CD4-positive, alpha-beta T cell treated with Interferon gamma for 1 hour (primary cell): ENCODE measurements around the gene ASPHD1.
"Not testable (repeated sequence)": the region's sequence is repeated elsewhere in the genome, so short reads cannot be mapped to it uniquely, and the experiment has no call there.

Experiments used
- DNase-seq: peaks from one replicate; pipeline ENCODE4 v3.0.0-alpha.2; 2020

The ASPHD1 gene

GRCh38 chr16:29908719-29909220 lies 8.5 kb downstream of the ASPHD1 start:
- DNase-seq, result no peak

DNA sequence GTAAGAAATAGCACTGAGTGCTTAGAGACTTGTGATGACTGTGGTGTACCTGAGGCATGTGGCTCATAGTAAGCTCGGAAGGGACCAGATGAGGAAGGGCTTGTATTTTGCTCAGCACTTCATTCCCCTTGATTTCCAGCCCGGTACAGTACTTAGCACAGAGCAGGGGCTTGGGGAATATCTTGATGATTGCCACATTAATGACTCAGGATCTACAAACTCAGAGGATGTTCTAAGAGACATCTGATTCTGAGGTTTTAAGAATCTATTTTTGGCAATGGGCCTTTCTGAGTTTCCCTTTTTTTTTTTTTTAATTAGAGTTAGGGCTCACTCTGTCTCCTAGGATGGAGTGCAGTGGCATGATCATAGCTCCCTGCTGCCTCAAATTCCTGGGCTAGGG lies 9.1 kb downstream of the ASPHD1 start:
- DNase-seq, result no peak

DNA sequence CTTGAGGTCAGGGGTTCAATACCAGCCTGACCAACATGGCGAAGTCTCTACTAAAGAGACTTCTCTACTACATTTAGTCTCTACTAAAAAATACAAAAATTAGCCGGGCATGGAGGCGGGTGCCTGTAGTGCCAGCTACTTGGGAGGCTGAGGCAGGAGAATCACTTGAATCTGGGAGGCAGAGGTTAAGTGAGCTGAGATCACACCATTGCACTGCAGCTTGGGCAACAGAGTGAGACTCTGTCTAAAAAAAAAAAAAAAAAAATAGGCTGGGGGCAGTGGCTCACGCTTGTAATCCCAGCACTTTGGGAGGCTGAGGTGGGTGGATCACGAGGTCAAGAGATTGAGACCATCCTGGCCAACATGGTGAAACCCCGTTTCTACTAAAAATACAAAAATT lies 9.6 kb downstream of the ASPHD1 start:
- DNase-seq, result not testable (repeated sequence)

GRCh38 chr16:29910819-29911675 lies 10.8 kb downstream of the ASPHD1 start:
- DNase-seq, result no peak

DNA sequence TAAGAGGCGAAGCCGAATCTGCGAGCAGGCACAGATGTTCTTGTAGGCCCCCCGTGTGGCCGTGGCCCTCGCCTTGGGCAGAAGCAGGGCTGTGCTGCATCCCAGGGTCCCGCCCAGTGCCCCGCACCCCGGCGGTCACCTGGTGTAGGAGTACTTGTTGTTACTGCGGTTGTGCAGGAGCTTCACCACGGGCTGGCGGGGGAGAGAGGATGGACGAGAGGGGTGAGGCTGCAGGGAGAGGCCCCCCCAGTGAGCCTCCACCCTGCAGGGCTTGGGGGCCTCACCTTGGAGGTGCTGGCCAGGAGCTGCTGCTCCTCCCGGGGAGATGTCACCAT lies 11.4 kb downstream of the ASPHD1 start:
- DNase-seq, result no peak

DNA sequence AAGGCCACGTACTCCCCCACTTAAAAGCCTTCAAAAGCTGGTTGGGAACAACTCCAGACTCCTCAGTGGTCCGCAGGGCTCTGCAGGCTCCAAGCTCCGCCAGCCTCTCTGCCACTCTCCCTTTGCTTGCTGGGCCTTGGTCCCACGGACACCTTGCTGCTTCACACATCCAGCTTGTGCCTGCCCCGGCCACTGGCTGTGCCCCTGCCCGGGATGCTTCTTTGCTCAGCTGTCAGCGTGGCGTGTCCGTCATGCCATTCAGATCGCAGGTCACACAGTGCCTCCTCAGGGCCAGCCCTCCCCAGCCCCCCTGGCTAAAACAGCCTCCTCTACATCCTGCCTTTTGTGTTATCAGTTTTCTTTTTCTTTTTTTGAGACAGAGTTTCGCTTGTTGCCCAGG lies 11.8 kb downstream of the ASPHD1 start:
- no peak for DNase-seq

GRCh38 chr16:29913514-29913913 lies 13.2 kb downstream of the ASPHD1 start:
- no peak for DNase-seq

- DNase-seq, result no peak
These were observed 15.4 kb downstream of the ASPHD1 start for GRCh38 chr16:29915590-29916247.

GRCh38 chr16:29916979-29917378 lies 16.7 kb downstream of the ASPHD1 start:
- DNase-seq, result no peak

DNA sequence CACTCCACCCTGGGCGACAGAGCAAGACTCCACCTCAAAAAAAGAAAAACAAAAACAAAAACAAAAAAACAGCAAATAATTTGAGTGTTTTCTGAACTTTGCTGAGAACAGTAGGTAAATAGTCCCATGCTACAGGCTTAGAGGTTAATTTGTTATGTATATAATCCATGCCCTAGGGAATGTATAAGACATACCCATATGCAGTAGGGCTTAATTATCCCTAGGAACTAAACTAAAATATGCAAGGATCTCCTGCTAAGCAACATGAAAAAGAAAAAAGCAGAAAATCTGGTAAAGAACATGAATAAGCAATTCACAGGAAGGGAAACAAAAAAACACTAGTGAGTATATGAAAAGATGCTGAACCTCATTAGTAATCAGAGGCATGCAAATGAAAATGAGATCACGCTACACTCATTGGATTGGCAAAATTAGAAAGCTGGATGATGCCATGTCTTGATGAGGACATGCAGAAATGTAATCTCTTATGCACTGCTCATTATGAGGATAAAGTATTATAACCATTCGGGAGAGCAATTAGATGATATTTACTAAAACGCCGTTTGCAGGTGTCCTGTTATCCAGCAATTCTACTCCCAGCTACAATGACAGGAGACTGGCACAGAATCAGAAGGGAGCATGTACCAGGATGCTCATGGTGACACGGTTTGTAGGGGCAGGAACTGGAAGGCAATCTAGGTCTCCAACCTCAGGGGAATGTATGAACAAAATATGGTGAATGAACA lies 20.2 kb downstream of the ASPHD1 start:
- no peak for DNase-seq

GRCh38 chr16:29921034-29921385 lies 20.7 kb downstream of the ASPHD1 start:
- no peak for DNase-seq

DNA sequence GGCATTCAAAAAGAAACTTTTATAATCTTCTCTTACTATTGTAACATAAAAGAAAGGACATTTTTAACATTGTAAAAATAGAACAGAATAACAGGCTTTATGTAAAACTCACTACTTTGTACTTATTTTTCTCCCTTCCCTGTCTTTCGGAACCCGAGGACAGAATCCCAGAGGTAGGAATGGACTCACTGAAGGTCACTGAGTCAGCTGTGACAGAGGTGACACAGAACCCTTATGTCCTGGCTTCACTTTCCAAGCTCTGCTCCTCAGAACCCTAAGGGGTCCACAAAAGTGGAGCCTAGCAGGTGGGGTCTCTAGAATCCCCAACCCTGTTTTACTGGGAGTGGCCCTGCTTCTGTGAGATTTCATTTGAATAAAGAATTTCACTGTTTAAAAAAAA lies 22.0 kb downstream of the ASPHD1 start:
- DNase-seq, result no peak

- no peak for DNase-seq
These were observed 22.8 kb downstream of the ASPHD1 start for GRCh38 chr16:29922986-29923501.

GRCh38 chr16:29925105-29925756 lies 24.9 kb downstream of the ASPHD1 start:
- DNase-seq, result no peak

GRCh38 chr16:29925781-29926710 lies 25.8 kb downstream of the ASPHD1 start, which contains the start of gene KCTD13:
Gene KCTD13 (minus strand): TSS chr16:29926226. CDS start chr16:29926033, 193 bp downstream.
- DNase-seq, result peak; percentile 89

DNA sequence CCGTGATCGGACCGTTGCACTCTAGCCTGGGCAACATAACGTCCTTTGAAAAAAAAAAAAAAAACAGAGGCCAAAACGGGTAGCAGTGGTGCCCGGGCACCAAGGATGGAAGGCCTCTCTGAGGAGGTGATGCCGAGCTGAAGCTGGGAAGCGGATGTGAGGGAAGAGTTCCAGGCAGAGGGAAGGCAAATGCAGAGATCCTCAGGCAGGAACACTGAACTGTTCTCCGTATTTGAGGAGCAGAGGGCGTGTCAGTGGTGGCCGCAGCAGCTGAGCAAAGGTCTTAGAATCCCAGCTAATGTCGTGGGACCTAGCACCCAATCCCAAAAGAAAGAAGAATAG lies 26.4 kb downstream of the ASPHD1 start:
- no peak for DNase-seq

DNA sequence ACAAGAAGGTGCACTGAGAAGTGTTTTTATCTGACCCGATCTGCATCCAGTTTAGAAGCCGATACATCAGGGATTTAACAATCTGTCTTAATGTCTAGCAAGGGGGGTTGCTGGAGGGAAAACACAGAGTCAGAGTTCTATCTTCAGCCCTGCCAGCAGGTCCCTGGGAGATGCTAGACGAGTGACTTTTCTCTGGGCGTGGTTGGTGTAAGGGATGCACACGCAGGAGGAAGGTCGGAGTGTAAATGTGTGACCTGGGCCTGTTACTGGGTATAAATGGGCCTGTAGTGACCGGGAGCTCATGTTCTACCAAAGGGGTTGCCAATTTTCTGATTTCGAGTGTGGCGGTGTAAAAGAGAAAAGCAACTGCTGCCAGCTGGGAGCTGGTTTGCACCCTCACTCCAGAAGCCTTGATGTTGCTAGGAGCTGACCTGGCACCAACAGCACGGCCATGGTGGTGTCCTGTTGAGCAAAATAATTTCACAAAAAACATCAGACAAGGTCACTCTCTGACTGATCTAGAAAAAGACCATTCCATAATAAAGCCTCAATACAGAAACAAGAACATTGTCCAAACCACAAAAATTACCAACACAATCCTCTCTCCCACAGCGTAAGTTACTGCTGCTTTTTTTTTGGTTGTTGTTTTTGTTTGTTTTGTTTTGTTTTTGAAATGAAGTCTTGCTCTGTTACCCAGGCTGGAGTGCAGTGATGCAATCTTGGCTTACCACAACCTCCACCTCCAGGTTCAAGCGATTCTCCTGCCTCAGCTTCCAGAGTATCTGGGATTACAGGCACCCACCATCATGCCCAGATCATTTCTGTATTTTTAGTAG lies 27.0 kb downstream of the ASPHD1 start:
- DNase-seq, result no peak

DNA sequence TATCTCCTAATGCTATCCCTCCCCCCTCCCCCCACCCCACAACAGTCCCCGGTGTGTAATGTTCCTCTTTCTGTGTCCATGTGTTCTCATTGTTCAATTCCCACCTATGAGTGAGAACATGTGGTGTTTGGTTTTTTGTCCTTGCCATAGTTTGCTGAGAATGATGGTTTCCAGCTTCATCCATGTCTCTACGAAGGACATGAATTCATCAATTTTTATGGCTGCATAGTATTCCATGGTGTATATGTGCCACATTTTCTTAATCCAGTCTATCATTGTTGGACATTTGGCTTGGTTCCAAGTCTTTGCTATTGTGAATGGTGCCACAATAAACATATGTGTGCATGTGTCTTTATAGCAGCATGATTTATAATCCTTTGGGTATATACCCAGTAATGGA lies 31.5 kb downstream of the ASPHD1 start:
- not testable (repeated sequence) for DNase-seq

GRCh38 chr16:29940656-29941055 lies 40.4 kb downstream of the ASPHD1 start:
- DNase-seq, result no peak

DNA sequence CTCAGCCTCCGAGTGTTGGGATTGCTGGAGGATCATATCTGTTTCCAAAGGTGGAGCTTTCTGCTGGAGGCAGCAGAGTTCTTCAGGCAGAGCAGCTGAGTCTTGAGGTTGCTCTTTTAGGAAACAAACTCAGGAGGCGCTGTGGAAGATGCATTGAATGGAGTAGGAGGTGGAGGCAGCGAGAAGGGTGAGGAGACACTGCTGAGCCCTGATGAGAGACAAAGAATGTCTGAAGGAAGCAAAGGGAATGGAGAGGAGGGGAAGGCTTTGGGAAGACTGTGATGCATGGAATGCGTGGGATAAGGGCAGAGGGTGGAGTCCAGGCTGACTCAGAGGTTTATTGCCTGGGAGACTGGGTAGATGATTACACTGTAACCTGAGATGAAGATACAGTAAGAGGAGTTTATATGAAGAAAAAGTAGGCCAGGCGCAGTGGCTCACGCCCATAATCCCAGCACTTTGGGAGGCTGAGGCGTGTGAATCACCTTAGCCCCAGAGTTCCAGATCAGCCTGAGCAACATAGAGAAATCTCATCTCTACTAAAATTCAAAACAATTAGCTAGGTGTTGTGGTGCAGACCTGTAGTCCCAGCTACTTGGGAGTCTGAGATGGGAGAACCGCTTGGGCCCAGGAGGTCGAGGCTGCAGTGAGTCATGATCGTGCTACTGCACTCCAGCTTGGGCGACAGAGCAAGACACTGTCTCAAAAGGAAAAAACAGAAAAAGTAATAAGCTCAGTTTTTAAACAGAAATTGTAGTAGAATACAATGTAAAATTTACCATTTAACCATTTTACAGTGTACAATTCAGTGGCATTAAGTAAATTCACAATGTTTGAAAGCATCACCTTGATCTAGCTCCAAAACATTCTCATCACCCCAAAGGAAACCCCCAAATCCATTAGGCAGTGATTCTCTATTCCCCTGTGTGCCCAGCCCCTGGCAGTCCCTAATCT lies 43.8 kb downstream of the ASPHD1 start:
- DNase-seq, result no peak
